GM12865 (cell line): ENCODE measurements around the gene KSR1.
A peak's percentile ranks its signal among the peaks of the same experiment; 100 is the strongest.

ENCODE experiments used
- DNase-seq: peaks from one replicate; pipeline ENCODE4 v3.0.0; 2010; ENCODE audit warnings: low read depth
- H3K4me3 ChIP-seq: 2 replicates; pipeline ENCODE4 v1.5.1; 2011; ENCODE audit warnings: mild to moderate bottlenecking, low read depth, low read length, control low read depth
- TF ChIP-seq, protein P1 (sequence below): IDR thresholded peaks from 2 replicates; pipeline ENCODE4 v1.5.1; 2011; ENCODE audit warnings: low read length, control low read depth, low read depth, inconsistent platforms; ENCODE audit not compliant: insufficient read depth; ENCODE audit errors: missing control alignments

KSR1 gene

DNA sequence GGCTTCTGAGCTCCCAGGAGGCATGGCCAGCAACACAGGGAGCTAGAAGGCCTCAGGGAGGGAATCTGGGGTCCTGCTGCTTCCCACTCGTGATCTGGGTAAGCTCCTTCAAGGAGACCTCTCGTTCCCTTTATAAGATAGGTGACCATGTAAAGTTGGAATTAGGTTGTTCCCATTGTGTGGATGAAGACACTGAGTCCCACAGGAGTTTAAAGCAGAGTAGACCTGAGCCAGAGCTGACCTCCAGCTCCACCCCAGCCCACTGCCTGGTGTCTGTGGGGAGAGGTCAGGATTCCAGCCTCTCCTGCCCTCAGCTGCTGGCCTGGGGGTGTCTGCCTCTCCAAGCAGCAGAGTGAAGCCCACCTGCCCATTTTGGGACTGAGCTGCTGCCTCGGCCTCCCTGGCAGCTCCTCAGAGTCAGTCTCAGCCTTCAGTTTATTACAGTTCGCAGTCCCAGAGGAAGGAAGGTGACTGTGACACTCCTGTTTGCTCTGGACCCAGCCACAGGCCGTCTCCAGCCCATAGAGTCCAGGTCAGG is 141.6 kb downstream of the KSR1 start:
- no peak for DNase-seq
- TF ChIP-seq, protein P1, sequence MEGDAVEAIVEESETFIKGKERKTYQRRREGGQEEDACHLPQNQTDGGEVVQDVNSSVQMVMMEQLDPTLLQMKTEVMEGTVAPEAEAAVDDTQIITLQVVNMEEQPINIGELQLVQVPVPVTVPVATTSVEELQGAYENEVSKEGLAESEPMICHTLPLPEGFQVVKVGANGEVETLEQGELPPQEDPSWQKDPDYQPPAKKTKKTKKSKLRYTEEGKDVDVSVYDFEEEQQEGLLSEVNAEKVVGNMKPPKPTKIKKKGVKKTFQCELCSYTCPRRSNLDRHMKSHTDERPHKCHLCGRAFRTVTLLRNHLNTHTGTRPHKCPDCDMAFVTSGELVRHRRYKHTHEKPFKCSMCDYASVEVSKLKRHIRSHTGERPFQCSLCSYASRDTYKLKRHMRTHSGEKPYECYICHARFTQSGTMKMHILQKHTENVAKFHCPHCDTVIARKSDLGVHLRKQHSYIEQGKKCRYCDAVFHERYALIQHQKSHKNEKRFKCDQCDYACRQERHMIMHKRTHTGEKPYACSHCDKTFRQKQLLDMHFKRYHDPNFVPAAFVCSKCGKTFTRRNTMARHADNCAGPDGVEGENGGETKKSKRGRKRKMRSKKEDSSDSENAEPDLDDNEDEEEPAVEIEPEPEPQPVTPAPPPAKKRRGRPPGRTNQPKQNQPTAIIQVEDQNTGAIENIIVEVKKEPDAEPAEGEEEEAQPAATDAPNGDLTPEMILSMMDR, result no peak
- H3K4me3 ChIP-seq, result no peak overlapping the region

DNA sequence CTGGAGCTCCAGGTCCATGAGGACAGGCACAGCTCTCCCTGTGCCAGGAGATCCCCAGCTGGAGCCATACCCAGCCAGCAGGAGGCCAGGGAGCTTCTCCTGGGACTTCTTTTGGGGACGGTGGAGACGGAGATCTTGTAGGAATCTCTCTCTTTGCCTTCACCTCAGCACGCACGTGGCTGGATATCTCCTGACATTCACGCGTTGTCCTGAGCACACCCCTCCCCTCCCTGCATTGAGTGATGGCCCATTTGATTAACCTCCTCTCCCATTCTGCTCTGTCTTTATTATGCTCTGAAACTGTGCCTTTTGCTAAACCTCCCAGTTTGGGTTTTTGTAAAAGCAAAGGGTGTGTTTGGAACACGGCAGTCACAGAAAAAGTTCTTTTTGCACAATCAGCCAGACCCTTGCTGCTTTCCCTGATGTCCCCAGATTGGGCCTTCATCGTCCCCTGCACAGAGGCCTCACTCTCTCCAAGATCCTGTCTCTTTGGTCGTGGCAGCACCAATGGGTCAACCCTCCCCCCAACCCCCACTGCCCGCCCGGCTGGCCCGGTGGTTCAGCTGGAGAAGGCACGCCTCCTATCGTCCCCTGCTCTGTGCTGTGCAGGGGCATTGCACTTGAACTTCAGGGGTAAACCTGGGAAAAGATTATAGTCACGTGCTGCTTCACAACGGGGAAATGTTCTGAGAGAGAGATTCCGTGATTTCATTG is 142.2 kb downstream of the KSR1 start:
- no peak for DNase-seq
- no peak overlapping the region for H3K4me3 ChIP-seq
- TF ChIP-seq, protein P1, result no peak

DNA sequence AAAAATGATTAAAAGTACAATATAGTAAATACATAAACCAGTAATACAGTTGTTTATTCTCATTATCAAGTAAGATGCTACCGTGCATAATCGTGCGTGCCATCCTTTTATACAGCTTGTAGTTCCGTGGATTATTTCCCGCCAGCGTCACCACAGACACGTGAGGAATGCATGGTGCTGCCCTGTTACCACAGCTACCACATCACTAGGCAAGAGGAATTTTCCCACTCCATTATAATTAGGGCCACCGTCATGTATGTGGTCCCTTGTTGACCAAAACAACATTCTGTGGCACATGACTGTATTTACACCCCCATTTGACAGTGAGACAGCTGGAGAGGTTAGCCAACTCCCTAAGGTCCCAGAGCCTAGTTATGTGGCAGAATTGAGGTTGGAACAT is 144.2 kb downstream of the KSR1 start:
- TF ChIP-seq, protein P1, result no peak
- no peak for DNase-seq
- H3K4me3 ChIP-seq, result no peak overlapping the region

DNA sequence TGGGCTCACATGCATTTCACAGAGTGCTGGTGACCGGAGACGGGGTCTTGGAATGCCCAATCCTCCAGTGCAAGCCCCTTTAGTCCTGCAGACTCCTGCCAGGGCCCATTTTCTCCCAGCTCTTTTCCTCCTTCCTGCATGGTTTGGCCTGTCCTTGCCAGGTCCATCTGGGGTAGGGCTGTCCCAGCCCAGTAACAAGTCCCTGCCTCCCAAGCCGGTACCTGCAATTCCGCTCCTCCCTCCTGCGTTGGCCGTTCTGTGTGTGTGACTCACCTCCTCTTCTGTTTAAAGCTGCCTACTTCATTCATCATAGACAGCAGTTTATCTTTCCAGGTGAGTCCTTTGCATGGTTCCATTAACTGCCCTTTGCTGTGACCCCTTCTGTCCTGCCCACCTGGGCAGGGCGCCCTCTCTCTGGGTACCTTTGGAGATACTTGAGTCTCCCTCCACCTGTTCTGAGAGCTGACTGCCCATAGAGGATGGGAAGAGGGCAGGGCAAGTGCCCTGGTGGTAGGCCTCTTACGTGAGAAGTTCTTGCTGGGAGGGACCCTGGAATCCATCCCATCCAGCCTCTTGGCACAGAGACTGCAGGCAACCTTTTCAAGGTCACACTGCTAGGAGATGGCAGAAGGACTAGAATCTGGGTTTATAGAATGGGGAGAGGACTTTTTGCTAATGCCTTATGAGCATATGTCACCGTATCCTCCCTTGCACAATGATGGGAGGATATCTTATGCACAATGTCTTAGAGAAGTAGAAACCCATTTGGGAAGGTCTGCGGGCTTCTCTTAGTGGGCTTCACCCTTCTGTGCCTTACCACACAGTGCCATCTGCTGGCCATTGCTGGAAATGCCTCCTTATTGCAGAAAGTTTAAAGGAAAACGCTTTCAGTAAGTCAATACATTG is 145.1 kb downstream of the KSR1 start:
- TF ChIP-seq, protein P1, result peak; percentile 91
- DNase-seq, result peak; percentile 82
- H3K4me3 ChIP-seq, result no peak overlapping the region

DNA sequence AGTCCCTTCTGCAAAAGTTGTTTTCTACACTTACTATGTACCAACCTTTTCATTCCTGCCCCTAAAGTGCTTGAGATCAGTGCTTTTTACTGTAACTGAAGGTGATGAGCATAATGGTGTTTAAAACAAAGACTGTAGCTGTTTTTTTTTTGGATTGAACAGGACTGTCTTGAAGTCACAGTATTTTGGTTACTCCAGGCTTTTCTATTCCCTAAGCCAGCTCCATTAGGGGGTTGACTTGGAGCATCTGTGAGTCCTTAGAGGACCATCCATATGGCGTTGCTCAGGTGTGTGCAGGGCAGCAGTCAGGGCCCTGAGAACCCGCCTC is 145.7 kb downstream of the KSR1 start:
- TF ChIP-seq, protein P1, result no peak
- H3K4me3 ChIP-seq, result no peak overlapping the region
- no peak for DNase-seq

DNA sequence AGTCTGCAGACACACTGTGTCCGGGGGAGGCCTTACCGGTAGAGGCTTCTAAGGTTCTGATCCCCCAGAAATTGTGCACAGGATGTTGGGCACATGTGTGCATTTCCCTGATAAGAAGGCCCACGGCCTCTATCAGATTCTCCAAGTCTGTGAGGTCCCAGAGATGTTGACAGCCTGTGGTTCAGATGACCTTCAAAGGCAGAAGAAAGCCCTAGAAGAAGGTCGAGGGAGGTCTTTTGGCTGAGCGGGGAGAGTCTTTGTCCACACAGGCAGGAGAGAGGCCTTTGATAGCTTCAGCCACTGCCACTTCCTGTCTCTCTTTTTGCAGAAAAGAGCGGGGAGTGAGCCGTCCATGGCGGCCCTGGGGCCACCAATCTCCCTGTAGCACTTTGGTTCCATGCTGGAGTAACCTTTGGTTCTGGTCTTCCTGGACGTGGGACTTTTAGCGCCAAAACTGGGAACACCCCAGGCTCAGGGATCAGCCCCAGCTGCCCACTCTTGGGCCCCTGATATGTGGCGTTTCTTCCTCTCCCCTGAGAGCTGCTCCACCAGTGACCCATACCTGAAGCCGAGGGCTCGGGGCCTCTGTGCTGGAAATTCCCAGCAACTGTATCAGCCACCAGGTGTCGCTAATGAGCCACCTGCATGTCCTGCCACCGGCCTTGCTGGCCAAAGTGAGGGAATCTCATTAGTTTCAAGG is 146.6 kb downstream of the KSR1 start:
- DNase-seq, result peak; percentile 82
- TF ChIP-seq, protein P1, result peak; percentile 97
- no peak overlapping the region for H3K4me3 ChIP-seq
